Immature natural killer cell (primary cell): ENCODE data around the gene RPS2. TPM values are rescaled to one million over a fixed set of nuclear protein-coding genes. Genes with fewer than 3 reads are reported as not detected.
"Not testable (repeated sequence)": the region's sequence is repeated elsewhere in the genome, so short reads cannot be mapped to it uniquely, and the experiment has no call there.

Source experiments
- DNase-seq, 3 donors: peaks; one replicate each; pipeline ENCODE4 v3.0.0; 2022; ENCODE audit warnings: mixed read lengths in 1 of 3
- H3K27ac Mint-ChIP-seq, 6 donors: one replicate each; pipeline ENCODE4 v1.8.0; 2020; ENCODE audit warnings: mixed read lengths in 6 of 6, mild to moderate bottlenecking in 5 of 6, inconsistent platforms in 4 of 6, moderate library complexity in 3 of 6
- H3K27me3 Mint-ChIP-seq, 3 donors: one replicate each; pipeline ENCODE4 v1.8.0; 2020 to 2021; ENCODE audit warnings: low read depth in 3 of 3, mild to moderate bottlenecking in 3 of 3, mixed read lengths in 3 of 3, moderate library complexity in 3 of 3, inconsistent platforms in 1 of 3
- H3K36me3 Mint-ChIP-seq, 3 donors: one replicate each; pipeline ENCODE4 v1.8.0; 2020; ENCODE audit warnings: mixed read lengths in 3 of 3, inconsistent platforms in 2 of 3, mild to moderate bottlenecking in 2 of 3
- H3K4me1 Mint-ChIP-seq, 2 donors: one replicate each; pipeline ENCODE4 v1.8.0; 2020; ENCODE audit warnings: inconsistent platforms in 2 of 2, mild to moderate bottlenecking in 2 of 2, mixed read lengths in 2 of 2, moderate library complexity in 1 of 2
- H3K4me3 Mint-ChIP-seq, 5 donors: one replicate each; pipeline ENCODE4 v1.8.0; 2020; ENCODE audit warnings: mild to moderate bottlenecking in 5 of 5, mixed read lengths in 5 of 5, inconsistent platforms in 3 of 5, moderate library complexity in 3 of 5
- H3K9me3 Mint-ChIP-seq, 6 donors: one replicate each; pipeline ENCODE4 v1.8.0; 2020; ENCODE audit warnings: mild to moderate bottlenecking in 6 of 6, mixed read lengths in 6 of 6, inconsistent platforms in 4 of 6, moderate library complexity in 3 of 6
- polyA plus RNA-seq, 3 donors: library from polyadenylated mRNA; unstranded; fragments of 300-500 nt; fragmentation: Illumina TruSeq; gene quantifications; one replicate each; pipeline ENCODE4 v1.2.3, GENCODE V29; 2021

RPS2 gene
- polyA plus RNA-seq, 3 donors from 2014 or later, result 2,221 to 2,989 (median 2,668) TPM

GRCh38 chr16:1944612-1945199 lies 19.9 kb downstream of the RPS2 start:
- Mint-ChIP-seq H3K4me3 (peak overlapping the region; percentile 19 to 78 (median 55)), H3K27me3 (peaks cover 0 to 7% (median 3%) of the 10 kb centered on the region in 3 donors), H3K4me1 (peaks cover 15 to 24% of the 10 kb centered on the region in 2 donors), H3K27ac (peak overlapping the region in 2 of 6 donors; percentile 28 to 34), H3K9me3 (no peaks in the 10 kb centered on the region), H3K36me3 (no peaks in the 10 kb centered on the region)
- no peak for DNase-seq

GRCh38 chr16:1942810-1943726 lies 21.6 kb downstream of the RPS2 start, which contains the start of gene MSRB1:
MSRB1 (minus strand) TSS chr16:1943199; CDS start chr16:1943156, 43 bp downstream.
- peaks cover 15 to 24% of the 10 kb centered on the region in 2 donors for H3K4me1 Mint-ChIP-seq
- H3K4me3 Mint-ChIP-seq, result peak within 1 kb of the TSS; percentile 78 to 89 (median 87)
- no peaks in the 10 kb centered on the region for H3K9me3 Mint-ChIP-seq
- peaks cover 0 to 7% (median 3%) of the 10 kb centered on the region in 3 donors for H3K27me3 Mint-ChIP-seq
- peak; percentile 98 to 99 (median 99) for DNase-seq
- H3K27ac Mint-ChIP-seq, result peak within 1 kb of the TSS; percentile 62 to 83 (median 74)
- H3K36me3 Mint-ChIP-seq, result peaks cover 0 to 10% (median 2%) of the 10 kb centered on the region in 3 donors

- Mint-ChIP-seq H3K9me3 (no peaks in the 10 kb centered on the region), H3K4me1 (peaks cover 15 to 24% of the 10 kb centered on the region in 2 donors), H3K27ac (peak overlapping the region in 3 of 6 donors; percentile 50 to 83 (median 62)), H3K4me3 (peak overlapping the region; percentile 78 to 89 (median 87)), H3K27me3 (peaks cover 0 to 7% (median under 1%) of the 10 kb centered on the region in 3 donors), H3K36me3 (peaks cover 0 to 11% (median 3%) of the 10 kb centered on the region in 3 donors)
- no peak for DNase-seq
These were observed 22.4 kb downstream of the RPS2 start for GRCh38 chr16:1942047-1942809.

GRCh38 chr16:1941162-1942046 lies 23.2 kb downstream of the RPS2 start:
- H3K9me3 Mint-ChIP-seq, result no peaks in the 10 kb centered on the region
- H3K27ac Mint-ChIP-seq, result no peak overlapping the region
- peaks cover 15 to 24% of the 10 kb centered on the region in 2 donors for H3K4me1 Mint-ChIP-seq

GRCh38 chr16:1940273-1941161 lies 24.1 kb downstream of the RPS2 start:
- Mint-ChIP-seq H3K36me3 (peaks cover 0 to 11% (median 3%) of the 10 kb centered on the region in 3 donors), H3K9me3 (no peaks in the 10 kb centered on the region), H3K27me3 (peaks cover 0 to 7% (median 0%) of the 10 kb centered on the region in 3 donors), H3K4me3 (peak overlapping the region in 1 of 5 donors; percentile 4), H3K27ac (no peak overlapping the region), H3K4me1 (peaks cover 15 to 24% of the 10 kb centered on the region in 2 donors)
- DNase-seq, result no peak

More at GRCh38 chr16:1941162-1942046, 23.2 kb downstream of the RPS2 start:
- DNase-seq, result no peak
- peak overlapping the region; percentile 78 to 89 (median 87) for H3K4me3 Mint-ChIP-seq
- H3K27me3 Mint-ChIP-seq, result peaks cover 0 to 7% (median 0%) of the 10 kb centered on the region in 3 donors
- peaks cover 0 to 11% (median 3%) of the 10 kb centered on the region in 3 donors for H3K36me3 Mint-ChIP-seq

- H3K27ac Mint-ChIP-seq, H3K4me3 Mint-ChIP-seq, H3K9me3 Mint-ChIP-seq, H3K27me3 Mint-ChIP-seq, DNase-seq: not testable (repeated sequence)
- Mint-ChIP-seq H3K4me1 (peaks cover 15 to 24% of the 10 kb centered on the region in 2 donors), H3K36me3 (peaks cover 0 to 11% (median 3%) of the 10 kb centered on the region in 3 donors)
These were observed 24.8 kb downstream of the RPS2 start for GRCh38 chr16:1939833-1940232.

GRCh38 chr16:1938910-1939309 lies 25.7 kb downstream of the RPS2 start:
- no peak overlapping the region for H3K4me3 Mint-ChIP-seq
- H3K27me3 Mint-ChIP-seq, result peaks cover 0 to 4% (median 0%) of the 10 kb centered on the region in 3 donors
- H3K9me3 Mint-ChIP-seq, result no peaks in the 10 kb centered on the region
- peaks cover 15 to 18% of the 10 kb centered on the region in 2 donors for H3K4me1 Mint-ChIP-seq
- no peak for DNase-seq
- no peak overlapping the region for H3K27ac Mint-ChIP-seq
- peaks cover 0 to 11% (median 3%) of the 10 kb centered on the region in 3 donors for H3K36me3 Mint-ChIP-seq

- H3K27ac Mint-ChIP-seq, result no peak overlapping the region
- peaks cover 0 to 11% (median 3%) of the 10 kb centered on the region in 3 donors for H3K36me3 Mint-ChIP-seq
- no peaks in the 10 kb centered on the region for H3K9me3 Mint-ChIP-seq
- H3K27me3 Mint-ChIP-seq, result peaks cover 0 to 4% (median 0%) of the 10 kb centered on the region in 3 donors
- H3K4me3 Mint-ChIP-seq, result no peak overlapping the region
- no peak for DNase-seq
- peaks cover 10 to 14% of the 10 kb centered on the region in 2 donors for H3K4me1 Mint-ChIP-seq
These were observed 26.3 kb downstream of the RPS2 start for GRCh38 chr16:1938316-1938715.

GRCh38 chr16:1936945-1937479 lies 27.6 kb downstream of the RPS2 start:
- Mint-ChIP-seq H3K27ac (no peak overlapping the region), H3K4me3 (no peak overlapping the region), H3K27me3 (no peaks in the 10 kb centered on the region), H3K4me1 (peaks cover 4 to 7% of the 10 kb centered on the region in 2 donors), H3K9me3 (no peaks in the 10 kb centered on the region), H3K36me3 (peaks cover 0 to 11% (median 3%) of the 10 kb centered on the region in 3 donors)
- DNase-seq, result no peak

- no peak for DNase-seq
- H3K4me1 Mint-ChIP-seq, result peaks cover 3 to 6% of the 10 kb centered on the region in 2 donors
- H3K4me3 Mint-ChIP-seq, result no peak overlapping the region
- H3K36me3 Mint-ChIP-seq, result peaks cover 0 to 3% (median 2%) of the 10 kb centered on the region in 3 donors
- H3K27me3 Mint-ChIP-seq, result peaks cover 0 to 2% (median 2%) of the 10 kb centered on the region in 3 donors
- no peaks in the 10 kb centered on the region for H3K9me3 Mint-ChIP-seq
- no peak overlapping the region for H3K27ac Mint-ChIP-seq
These were observed 31.4 kb downstream of the RPS2 start for GRCh38 chr16:1933097-1933661.
